ENCODE results near the gene GSTT2B. TPM values are rescaled to one million over a fixed set of nuclear protein-coding genes. Genes with fewer than 3 reads are reported as not detected.

The GSTT2B gene
- total and polyA plus RNA-seq, 2 donors (not counting 3 experiments of a cell fraction or from before 2014, with no cell fraction given) = 33.6 to 36.1 TPM

DNA sequence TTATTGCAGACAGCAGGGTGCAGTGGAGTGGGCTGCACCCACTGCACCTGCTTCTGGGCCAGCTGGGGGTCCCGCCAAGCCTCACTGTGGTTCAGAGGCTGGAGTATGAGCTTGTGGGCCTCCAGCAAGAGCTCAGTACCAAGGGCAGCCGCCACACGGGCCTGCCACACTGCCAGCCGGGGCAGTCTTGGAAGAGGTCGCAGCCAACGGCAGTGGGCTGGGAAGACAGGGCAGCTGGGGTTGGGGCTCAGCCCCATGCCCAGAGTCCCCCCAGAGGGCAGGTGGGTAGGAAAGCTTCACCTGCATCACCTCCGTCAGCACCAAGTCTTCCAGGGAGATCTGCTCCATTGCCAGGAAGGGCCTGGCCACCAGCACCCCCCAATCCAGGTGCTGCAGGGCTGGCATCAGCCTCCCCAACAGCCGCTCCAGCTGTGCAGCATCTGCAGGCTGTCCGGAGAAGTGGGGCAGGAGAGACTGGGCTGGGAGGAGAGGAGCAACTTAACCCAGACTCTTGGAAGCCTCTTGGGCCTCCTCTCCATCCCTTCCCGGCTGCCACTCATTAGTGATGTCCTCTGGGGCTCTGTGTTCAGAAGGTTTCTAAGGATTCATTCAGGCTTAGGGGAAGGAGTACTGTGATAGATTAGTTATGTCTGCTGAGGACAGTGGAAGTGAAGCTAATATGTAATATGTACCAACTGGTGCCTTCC, 45.4 kb upstream of the GSTT2B start:
- Histone ChIP-seq H3K4me2 (ENCODE audit: insufficient read depth, low read length) (no peak overlapping the region), H3K4me1 (ENCODE audit: control insufficient read depth, extremely low read depth, insufficient read depth, low read length) (no peaks in the 10 kb centered on the region), H3K9me1 (replicated peaks; ENCODE audit: control insufficient read depth, extremely low read depth, insufficient read depth, low read length) (no peaks in the 10 kb centered on the region), H3K79me2 (ENCODE audit: control insufficient read depth, insufficient read depth, low read length) (peaks cover under 1% of the 10 kb centered on the region), H3K27me3 (ENCODE audit: control insufficient read depth in 2 of 2, insufficient read depth in 2 of 2, low read length in 2 of 2) (no peaks in the 10 kb centered on the region), H3K4me3 (replicated peaks in 1 of 3; ENCODE audit: insufficient read depth in 1 of 3, low read depth in 1 of 3, low read length in 3 of 3) (no peak overlapping the region), H3K9ac (replicated peaks; ENCODE audit: extremely low read depth, insufficient read depth, low read length) (no peak overlapping the region), H3K9me3 (replicated peaks; ENCODE audit: control insufficient read depth, insufficient read depth, low read length) (no peaks in the 10 kb centered on the region), H3K36me3 (ENCODE audit: control insufficient read depth in 2 of 2, extremely low read depth in 1 of 2, insufficient read depth in 2 of 2, low read length in 2 of 2) (no peaks in the 10 kb centered on the region), H4K20me1 (replicated peaks; ENCODE audit: control insufficient read depth, extremely low read depth, insufficient read depth, low read length) (no peaks in the 10 kb centered on the region), H2AFZ (ENCODE audit: low read depth, low read length) (no peak overlapping the region), H3K27ac (ENCODE audit: insufficient read depth, low read depth, low read length) (no peak overlapping the region)
- DNase-seq (ENCODE audit: low read depth, low spot score) = no peak
- no peak for FAIRE-seq
- BruUV-seq (replicated peaks) = no TSS peak
- ChIA-PET CTCF (interaction anchor here (1.3 kb wide), 1 partner anchor 24 kb away, joined by 3 read pairs; no protein-coding TSS in a partner anchor), POLR2A (no interaction called here)
- dilution Hi-C loops (cut with MboI; ENCODE audit: extremely low pct_ligation_motif_present, low sequenced_read_pairs) = no loop called here
- intact Hi-C loops (cut with micrococcal nuclease) = no loop called here
- TF ChIP-seq, protein P1, sequence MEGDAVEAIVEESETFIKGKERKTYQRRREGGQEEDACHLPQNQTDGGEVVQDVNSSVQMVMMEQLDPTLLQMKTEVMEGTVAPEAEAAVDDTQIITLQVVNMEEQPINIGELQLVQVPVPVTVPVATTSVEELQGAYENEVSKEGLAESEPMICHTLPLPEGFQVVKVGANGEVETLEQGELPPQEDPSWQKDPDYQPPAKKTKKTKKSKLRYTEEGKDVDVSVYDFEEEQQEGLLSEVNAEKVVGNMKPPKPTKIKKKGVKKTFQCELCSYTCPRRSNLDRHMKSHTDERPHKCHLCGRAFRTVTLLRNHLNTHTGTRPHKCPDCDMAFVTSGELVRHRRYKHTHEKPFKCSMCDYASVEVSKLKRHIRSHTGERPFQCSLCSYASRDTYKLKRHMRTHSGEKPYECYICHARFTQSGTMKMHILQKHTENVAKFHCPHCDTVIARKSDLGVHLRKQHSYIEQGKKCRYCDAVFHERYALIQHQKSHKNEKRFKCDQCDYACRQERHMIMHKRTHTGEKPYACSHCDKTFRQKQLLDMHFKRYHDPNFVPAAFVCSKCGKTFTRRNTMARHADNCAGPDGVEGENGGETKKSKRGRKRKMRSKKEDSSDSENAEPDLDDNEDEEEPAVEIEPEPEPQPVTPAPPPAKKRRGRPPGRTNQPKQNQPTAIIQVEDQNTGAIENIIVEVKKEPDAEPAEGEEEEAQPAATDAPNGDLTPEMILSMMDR (IDR thresholded peaks at IDR 0.05; ENCODE audit: extremely low read depth in 1 of 2, insufficient read depth in 1 of 2, low read depth in 1 of 2, low read length in 2 of 2) = no peak
- TF ChIP-seq POLR2A (IDR thresholded peaks at IDR 0.05; ENCODE audit: low read depth, low read length) = no peak

DNA sequence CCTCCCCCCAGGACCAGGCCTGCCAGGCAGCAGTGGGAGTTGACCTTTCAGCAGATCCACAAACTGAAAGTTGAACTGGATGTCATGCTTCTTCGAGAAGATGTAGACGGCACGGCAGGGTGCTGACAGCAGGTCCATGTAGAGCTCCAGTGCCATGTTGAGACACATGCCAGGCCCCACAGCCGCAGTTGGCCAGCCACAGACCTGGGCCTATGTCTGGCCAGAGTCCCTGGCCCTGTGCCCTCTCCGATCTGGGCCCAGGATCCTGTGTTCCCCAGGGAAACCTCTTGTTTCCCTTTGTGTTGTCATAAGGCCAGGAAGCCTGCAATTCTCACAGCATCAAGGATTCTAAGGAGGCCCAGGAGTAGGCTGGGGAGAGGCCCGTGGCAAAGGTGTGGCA, 44.2 kb upstream of the GSTT2B start, which contains the start of gene GSTT4:
GSTT4 (minus strand) TSS at position 253 of the 400 bp plus-strand sequence; CDS start at position 156, 97 bp downstream.
- no peak within 1 kb of the TSS for H3K4me2 ChIP-seq (ENCODE audit: insufficient read depth, low read length)
- intact Hi-C loops (cut with micrococcal nuclease) = no loop called here
- no peaks in the 10 kb centered on the region for H3K79me2 ChIP-seq (ENCODE audit: control insufficient read depth, insufficient read depth, low read length)
- no TSS peak for BruUV-seq (replicated peaks)
- TF ChIP-seq POLR2AphosphoS5 (IDR thresholded peaks at IDR 0.05; ENCODE audit: insufficient read depth, low read depth, low read length) (no peak), MYC (IDR thresholded peaks at IDR 0.05; ENCODE audit: low read depth, low read length) (no peak), POLR2A (IDR thresholded peaks at IDR 0.05; ENCODE audit: low read depth, low read length) (no peak), EZH2 (IDR thresholded peaks at IDR 0.05; ENCODE audit: borderline replicate concordance, low read depth, low read length, severe bottlenecking) (no peak)
- TF ChIP-seq, protein P1 (IDR thresholded peaks at IDR 0.05; ENCODE audit: extremely low read depth in 1 of 2, insufficient read depth in 1 of 2, low read depth in 1 of 2, low read length in 2 of 2) = no peak
- no peak within 1 kb of the TSS for H3K27ac ChIP-seq (ENCODE audit: insufficient read depth, low read depth, low read length)
- CTCF ChIA-PET = interaction anchor here (0.6 to 1.1 kb wide), 2 partner anchors 42 to 520 kb away, joined by 3 read pairs; no protein-coding TSS in a partner anchor
- H3K9ac ChIP-seq (replicated peaks; ENCODE audit: extremely low read depth, insufficient read depth, low read length) = no peak within 1 kb of the TSS
- H3K9me3 ChIP-seq (replicated peaks; ENCODE audit: control insufficient read depth, insufficient read depth, low read length) = no peaks in the 10 kb centered on the region
- POLR2A ChIA-PET = no interaction called here
- no peak within 1 kb of the TSS for H3K4me3 ChIP-seq (replicated peaks in 1 of 3; ENCODE audit: insufficient read depth in 1 of 3, low read depth in 1 of 3, low read length in 3 of 3)
- DNase-seq (ENCODE audit: low read depth, low spot score) = no peak
- H3K9me1 ChIP-seq (replicated peaks; ENCODE audit: control insufficient read depth, extremely low read depth, insufficient read depth, low read length) = no peaks in the 10 kb centered on the region
- no peak within 1 kb of the TSS for H2AFZ ChIP-seq (ENCODE audit: low read depth, low read length)
- dilution Hi-C loops (cut with MboI; ENCODE audit: extremely low pct_ligation_motif_present, low sequenced_read_pairs) = no loop called here
- no peaks in the 10 kb centered on the region for H3K4me1 ChIP-seq (ENCODE audit: control insufficient read depth, extremely low read depth, insufficient read depth, low read length)
- H3K36me3 ChIP-seq (ENCODE audit: control insufficient read depth in 2 of 2, extremely low read depth in 1 of 2, insufficient read depth in 2 of 2, low read length in 2 of 2) = no peaks in the 10 kb centered on the region
- no peaks in the 10 kb centered on the region for H3K27me3 ChIP-seq (ENCODE audit: control insufficient read depth in 2 of 2, insufficient read depth in 2 of 2, low read length in 2 of 2)
- no peak for FAIRE-seq
- H4K20me1 ChIP-seq (replicated peaks; ENCODE audit: control insufficient read depth, extremely low read depth, insufficient read depth, low read length) = no peaks in the 10 kb centered on the region
